Ishikawa (cell line): Measurements from ENCODE around the gene KPNA6.

Experiments
- CEBPB ChIP-seq: IDR thresholded peaks from 2 replicates; pipeline ENCODE4 v1.6.1; 2012
- CREB1 ChIP-seq: IDR thresholded peaks from 2 replicates; pipeline ENCODE4 v1.6.1; 2012; ENCODE audit warnings: low read depth
- EGR1 ChIP-seq: IDR thresholded peaks from 2 replicates; pipeline ENCODE4 v1.6.1; 2012
- EP300 ChIP-seq: IDR thresholded peaks from 2 replicates; pipeline ENCODE4 v1.6.1; 2012; ENCODE audit warnings: borderline replicate concordance
- FOXM1 ChIP-seq: IDR thresholded peaks from 2 replicates; pipeline ENCODE4 v1.6.1; 2012; ENCODE audit warnings: low read depth, borderline replicate concordance
- RAD21 ChIP-seq: IDR thresholded peaks from 2 replicates; pipeline ENCODE4 v1.6.1; 2012; ENCODE audit warnings: low read depth
- TAF1 ChIP-seq: IDR thresholded peaks from 2 replicates; pipeline ENCODE4 v1.6.1; 2012; ENCODE audit warnings: low read depth, mild to moderate bottlenecking
- TEAD4 ChIP-seq: IDR thresholded peaks from 2 replicates; pipeline ENCODE4 v1.6.1; 2012
- YY1 ChIP-seq: IDR thresholded peaks from 2 replicates; pipeline ENCODE4 v1.6.1; 2012; ENCODE audit warnings: low read depth
- ZBTB7A ChIP-seq: IDR thresholded peaks from 2 replicates; pipeline ENCODE4 v1.6.1; 2012; ENCODE audit warnings: low read depth
- TF ChIP-seq, protein P1 (sequence below): IDR thresholded peaks from 2 replicates; pipeline ENCODE4 v1.6.1; 2012; ENCODE audit warnings: low read depth, mild to moderate bottlenecking
- TF ChIP-seq, protein P2 (sequence below): IDR thresholded peaks from 2 replicates; pipeline ENCODE4 v1.6.1; 2012

DNA sequence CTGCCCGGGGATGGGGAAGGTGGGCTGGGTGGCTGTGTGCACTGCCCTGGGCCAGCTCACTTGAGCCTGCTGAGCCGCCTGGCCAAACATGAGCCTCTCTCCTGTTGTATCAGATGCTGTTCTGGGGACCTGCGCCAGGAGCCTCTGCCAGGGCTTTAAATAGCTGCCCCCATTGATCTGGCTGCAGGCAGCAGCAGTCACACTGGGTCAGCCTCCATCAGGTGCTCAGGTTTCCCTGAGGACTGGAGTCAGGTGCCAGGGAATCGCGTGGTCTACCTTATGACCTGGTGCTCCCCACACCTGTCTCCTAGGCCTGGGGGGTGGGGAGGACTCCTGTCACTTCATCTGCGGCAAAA is 91.8 kb downstream of the KPNA6 start:
- TF ChIP-seq YY1, result no peak
- TF ChIP-seq EGR1, result no peak
- TF ChIP-seq, protein P1, sequence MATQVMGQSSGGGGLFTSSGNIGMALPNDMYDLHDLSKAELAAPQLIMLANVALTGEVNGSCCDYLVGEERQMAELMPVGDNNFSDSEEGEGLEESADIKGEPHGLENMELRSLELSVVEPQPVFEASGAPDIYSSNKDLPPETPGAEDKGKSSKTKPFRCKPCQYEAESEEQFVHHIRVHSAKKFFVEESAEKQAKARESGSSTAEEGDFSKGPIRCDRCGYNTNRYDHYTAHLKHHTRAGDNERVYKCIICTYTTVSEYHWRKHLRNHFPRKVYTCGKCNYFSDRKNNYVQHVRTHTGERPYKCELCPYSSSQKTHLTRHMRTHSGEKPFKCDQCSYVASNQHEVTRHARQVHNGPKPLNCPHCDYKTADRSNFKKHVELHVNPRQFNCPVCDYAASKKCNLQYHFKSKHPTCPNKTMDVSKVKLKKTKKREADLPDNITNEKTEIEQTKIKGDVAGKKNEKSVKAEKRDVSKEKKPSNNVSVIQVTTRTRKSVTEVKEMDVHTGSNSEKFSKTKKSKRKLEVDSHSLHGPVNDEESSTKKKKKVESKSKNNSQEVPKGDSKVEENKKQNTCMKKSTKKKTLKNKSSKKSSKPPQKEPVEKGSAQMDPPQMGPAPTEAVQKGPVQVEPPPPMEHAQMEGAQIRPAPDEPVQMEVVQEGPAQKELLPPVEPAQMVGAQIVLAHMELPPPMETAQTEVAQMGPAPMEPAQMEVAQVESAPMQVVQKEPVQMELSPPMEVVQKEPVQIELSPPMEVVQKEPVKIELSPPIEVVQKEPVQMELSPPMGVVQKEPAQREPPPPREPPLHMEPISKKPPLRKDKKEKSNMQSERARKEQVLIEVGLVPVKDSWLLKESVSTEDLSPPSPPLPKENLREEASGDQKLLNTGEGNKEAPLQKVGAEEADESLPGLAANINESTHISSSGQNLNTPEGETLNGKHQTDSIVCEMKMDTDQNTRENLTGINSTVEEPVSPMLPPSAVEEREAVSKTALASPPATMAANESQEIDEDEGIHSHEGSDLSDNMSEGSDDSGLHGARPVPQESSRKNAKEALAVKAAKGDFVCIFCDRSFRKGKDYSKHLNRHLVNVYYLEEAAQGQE, result no peak
- TF ChIP-seq CEBPB, result no peak
- TF ChIP-seq CREB1, result no peak
- no peak for TF ChIP-seq EP300
- no peak for TF ChIP-seq TAF1
- TF ChIP-seq RAD21, result no peak
- TF ChIP-seq FOXM1, result no peak
- TF ChIP-seq, protein P2, sequence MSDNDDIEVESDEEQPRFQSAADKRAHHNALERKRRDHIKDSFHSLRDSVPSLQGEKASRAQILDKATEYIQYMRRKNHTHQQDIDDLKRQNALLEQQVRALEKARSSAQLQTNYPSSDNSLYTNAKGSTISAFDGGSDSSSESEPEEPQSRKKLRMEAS, result no peak
- TF ChIP-seq TEAD4, result no peak
- TF ChIP-seq ZBTB7A, result no peak
